Upper lobe of left lung (tissue), 6 donors: ENCODE results near the gene RNF227. TPM values are rescaled to one million over a fixed set of nuclear protein-coding genes. Genes with fewer than 3 reads are reported as not detected.

Source experiments
- ATAC-seq, 2 donors: fragments of 200-7000 bp; cut with Tn5 transposase; one replicate each; pipeline ENCODE4 v1.9.1; 2022; ENCODE audit warnings: mild to moderate bottlenecking in 2 of 2, moderate library complexity in 2 of 2; ENCODE audit not compliant: low FRiP score in 2 of 2
- DNase-seq, 2 donors: peaks; one replicate each; pipeline ENCODE4 v3.0.0-alpha.2; 2019 to 2020
- H3K27ac ChIP-seq, 4 donors: fragments of 200-600 bp; sonication (generic); one replicate each; pipeline ENCODE4 v1.5.1; 2016 to 2019
- H3K27me3 ChIP-seq, 4 donors: fragments of 200-600 bp; sonication (generic); one replicate each; pipeline ENCODE4 v1.5.1; 2017 to 2019
- H3K36me3 ChIP-seq, 4 donors: fragments of 200-600 bp; sonication (generic); one replicate each; pipeline ENCODE4 v1.5.1; 2016 to 2019
- H3K4me1 ChIP-seq, 4 donors: fragments of 200-600 bp; sonication (generic); one replicate each; pipeline ENCODE4 v1.5.1; 2018 to 2019
- H3K4me3 ChIP-seq, 4 donors: fragments of 200-600 bp; sonication (generic); one replicate each; pipeline ENCODE4 v1.5.1; 2017 to 2019; ENCODE audit warnings: mild to moderate bottlenecking in 2 of 4, moderate library complexity in 1 of 4
- H3K9me3 ChIP-seq, 4 donors: fragments of 200-600 bp; sonication (generic); one replicate each; pipeline ENCODE4 v1.5.1; 2018 to 2019
- EP300 ChIP-seq, 4 donors: sonication (generic); formaldehyde crosslinking; IDR thresholded peaks; one replicate each; pipeline ENCODE4 v1.5.1; 2017; ENCODE audit warnings: antibody characterized with exemption in 4 of 4, control low read depth in 2 of 4
- POLR2A ChIP-seq, 4 donors: fragments of 450-650 bp; IDR thresholded peaks; one replicate each; pipeline ENCODE4 v1.5.1; 2016 to 2017; ENCODE audit warnings: antibody characterized with exemption in 4 of 4, mild to moderate bottlenecking in 2 of 4
- POLR2AphosphoS5 ChIP-seq, 2 donors: sonication (generic); formaldehyde crosslinking; IDR thresholded peaks; one replicate each; pipeline ENCODE4 v1.5.1; 2017; ENCODE audit warnings: antibody characterized with exemption in 2 of 2
- WGBS, 2 donors: methylation state at CpG; one replicate each; pipeline ENCODE4 v1.1.5; 2017 to 2018; 5-methylcytosine and 5-hydroxymethylcytosine counted together
- total RNA-seq, 6 donors: library from RNA; depleted of rRNA in 4 of 6; stranded (reverse); fragments of >200 nt in 4 of 6; gene quantifications; one replicate each; pipeline versions ENCODE4 v1.1.0 to v1.2.1, GENCODE V29; 2016 to 2021
- TF ChIP-seq, protein P1 (sequence below), 6 experiments: fragments of 450-650 bp in 4 of 6; fragments of 200-600 bp in 2 of 6; sonication (generic) in 2 of 6; IDR thresholded peaks; one replicate each; pipeline ENCODE4 v1.5.1; 2016 to 2019; ENCODE audit warnings: antibody characterized with exemption in 6 of 6
- donor health status: DM: no; HTN: no; CAD: no; lungs with moderate emphysema.
- donor health status: DM: no; HTN: yes; CAD: no; lungs with severe emphysema.

Gene RNF227
- total RNA-seq, 6 donors from 2014 or later, result 5.5 to 24.5 (median 6.3) TPM

DNA sequence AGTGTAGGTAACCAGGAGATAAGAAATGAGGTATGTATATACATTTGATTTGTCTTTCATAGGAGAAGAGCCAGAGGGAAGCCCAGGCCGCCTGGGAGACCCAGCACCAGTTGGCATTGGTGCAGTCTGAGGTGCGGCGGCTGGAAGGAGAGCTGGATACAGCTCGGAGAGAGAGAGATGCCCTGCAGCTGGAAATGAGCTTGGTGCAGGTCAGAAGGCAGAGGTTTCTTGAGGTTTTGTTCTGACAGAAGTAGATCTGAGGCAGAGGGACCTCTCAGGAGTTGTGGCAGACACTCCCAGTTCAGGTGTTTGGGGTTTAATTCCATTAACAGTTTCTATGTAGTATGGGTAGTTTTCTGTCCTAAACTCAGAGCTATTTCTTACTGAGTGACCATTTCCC, 23.9 kb upstream of the RNF227 start:
- TF ChIP-seq POLR2AphosphoS5 (IDR thresholded peaks at IDR 0.05) (no peak), POLR2A (IDR thresholded peaks at IDR 0.05) (no peak), EP300 (IDR thresholded peaks at IDR 0.05) (no peak)
- TF ChIP-seq, protein P1, sequence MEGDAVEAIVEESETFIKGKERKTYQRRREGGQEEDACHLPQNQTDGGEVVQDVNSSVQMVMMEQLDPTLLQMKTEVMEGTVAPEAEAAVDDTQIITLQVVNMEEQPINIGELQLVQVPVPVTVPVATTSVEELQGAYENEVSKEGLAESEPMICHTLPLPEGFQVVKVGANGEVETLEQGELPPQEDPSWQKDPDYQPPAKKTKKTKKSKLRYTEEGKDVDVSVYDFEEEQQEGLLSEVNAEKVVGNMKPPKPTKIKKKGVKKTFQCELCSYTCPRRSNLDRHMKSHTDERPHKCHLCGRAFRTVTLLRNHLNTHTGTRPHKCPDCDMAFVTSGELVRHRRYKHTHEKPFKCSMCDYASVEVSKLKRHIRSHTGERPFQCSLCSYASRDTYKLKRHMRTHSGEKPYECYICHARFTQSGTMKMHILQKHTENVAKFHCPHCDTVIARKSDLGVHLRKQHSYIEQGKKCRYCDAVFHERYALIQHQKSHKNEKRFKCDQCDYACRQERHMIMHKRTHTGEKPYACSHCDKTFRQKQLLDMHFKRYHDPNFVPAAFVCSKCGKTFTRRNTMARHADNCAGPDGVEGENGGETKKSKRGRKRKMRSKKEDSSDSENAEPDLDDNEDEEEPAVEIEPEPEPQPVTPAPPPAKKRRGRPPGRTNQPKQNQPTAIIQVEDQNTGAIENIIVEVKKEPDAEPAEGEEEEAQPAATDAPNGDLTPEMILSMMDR (IDR thresholded peaks at IDR 0.05), result no peak
- no peaks in the 10 kb centered on the region for H3K9me3 ChIP-seq

DNA sequence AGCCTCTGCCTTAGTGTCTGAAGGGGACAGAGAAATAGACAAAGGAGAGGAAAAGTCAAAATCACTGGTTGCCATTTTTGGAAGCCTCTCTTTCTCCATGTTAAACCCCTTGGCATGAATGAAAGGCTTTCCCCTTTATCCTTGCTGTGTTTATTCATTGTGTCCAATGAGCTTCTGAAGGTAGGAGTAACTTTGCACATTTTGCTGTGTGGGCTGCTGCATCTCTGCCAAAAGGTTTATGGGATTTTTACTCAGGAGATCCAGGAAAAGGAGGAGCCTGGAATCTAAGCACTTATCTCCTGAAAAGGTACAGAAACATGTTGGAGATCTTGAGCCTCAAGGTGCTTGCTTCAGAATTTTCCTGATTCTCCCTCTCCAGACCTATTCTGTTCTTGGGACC, 19.8 kb upstream of the RNF227 start:
- Histone ChIP-seq H3K36me3 (peaks cover 18 to 57% (median 46%) of the 10 kb centered on the region in 4 donors), H3K4me3 (no peak overlapping the region), H3K9me3 (no peaks in the 10 kb centered on the region), H3K4me1 (peaks cover 15 to 36% (median 18%) of the 10 kb centered on the region in 4 donors), H3K27ac (no peak overlapping the region), H3K27me3 (no peaks in the 10 kb centered on the region)
- no peak for ATAC-seq
- no peak for TF ChIP-seq POLR2AphosphoS5 (IDR thresholded peaks at IDR 0.05)
- TF ChIP-seq, protein P1 (IDR thresholded peaks at IDR 0.05), result no peak
- no peak for TF ChIP-seq EP300 (IDR thresholded peaks at IDR 0.05)
- no peak for TF ChIP-seq POLR2A (IDR thresholded peaks at IDR 0.05)
- DNase-seq, result no peak

More for the DNA sequence above, 23.9 kb upstream of the RNF227 start:
- DNase-seq (no peak), ATAC-seq (no peak)
- Histone ChIP-seq H3K27me3 (no peaks in the 10 kb centered on the region), H3K4me1 (peaks cover 0 to 4% (median 0%) of the 10 kb centered on the region in 4 donors), H3K4me3 (no peak overlapping the region), H3K27ac (no peak overlapping the region), H3K36me3 (peaks cover 44 to 88% (median 75%) of the 10 kb centered on the region in 4 donors)
- 97 to 99% methylated on average over 4 of the region's 4 CpGs for WGBS, 2 donors

DNA sequence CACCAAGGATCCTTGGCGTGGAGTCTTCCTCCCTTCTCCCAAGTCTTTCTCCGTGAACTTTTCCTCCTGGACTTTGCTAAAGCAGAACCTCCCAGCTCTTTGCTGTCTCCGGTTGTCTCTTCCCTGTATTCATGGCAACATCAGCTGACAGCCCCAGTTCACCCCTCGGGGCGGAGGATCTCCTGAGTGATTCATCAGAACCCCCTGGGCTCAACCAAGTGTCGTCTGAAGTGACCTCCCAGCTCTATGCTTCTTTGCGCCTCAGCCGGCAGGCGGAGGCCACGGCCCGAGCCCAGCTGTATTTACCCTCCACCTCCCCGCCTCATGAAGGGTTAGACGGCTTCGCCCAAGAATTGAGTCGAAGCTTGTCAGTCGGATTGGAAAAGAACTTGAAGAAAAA, 16.9 kb upstream of the RNF227 start:
- DNase-seq (peak; percentile 68 to 84), ATAC-seq (peak; percentile 51 to 65)
- 15% methylated on average over 16 of the region's 16 CpGs for WGBS, 2 donors
- Histone ChIP-seq H3K27me3 (no peaks in the 10 kb centered on the region), H3K36me3 (peaks cover 5 to 36% (median 21%) of the 10 kb centered on the region in 4 donors), H3K4me3 (peak overlapping the region; percentile 67 to 81 (median 77)), H3K4me1 (peaks cover 16 to 48% (median 22%) of the 10 kb centered on the region in 4 donors), H3K9me3 (no peaks in the 10 kb centered on the region), H3K27ac (peak overlapping the region; percentile 80 to 91 (median 88))
- TF ChIP-seq, protein P1 (IDR thresholded peaks at IDR 0.05), result peak in 4 of 6 experiments; percentile 16 to 42 (median 18)
- TF ChIP-seq POLR2A (IDR thresholded peaks at IDR 0.05) (peak in 1 of 4 donors; percentile 57), EP300 (IDR thresholded peaks at IDR 0.05) (no peak), POLR2AphosphoS5 (IDR thresholded peaks at IDR 0.05) (no peak)

- peak; percentile 47 to 58 for ATAC-seq
- H3K4me1 ChIP-seq, result peaks cover 16 to 48% (median 22%) of the 10 kb centered on the region in 4 donors
- no peaks in the 10 kb centered on the region for H3K27me3 ChIP-seq
- WGBS, 2 donors, result 0 to 1% methylated on average over 9 to 17 of the region's 17 CpGs
- H3K9me3 ChIP-seq, result no peaks in the 10 kb centered on the region
- H3K4me3 ChIP-seq, result peak overlapping the region; percentile 67 to 81 (median 77)
- H3K27ac ChIP-seq, result peak overlapping the region; percentile 80 to 91 (median 88)
- TF ChIP-seq, protein P1 (IDR thresholded peaks at IDR 0.05), result no peak
- TF ChIP-seq POLR2A (IDR thresholded peaks at IDR 0.05) (no peak), EP300 (IDR thresholded peaks at IDR 0.05) (no peak), POLR2AphosphoS5 (IDR thresholded peaks at IDR 0.05) (no peak)
- peaks cover 5 to 31% (median 20%) of the 10 kb centered on the region in 4 donors for H3K36me3 ChIP-seq
- DNase-seq, result peak in 1 of 2 donors; percentile 51
Measured at GRCh38 chr17:7932483-7932891, 16.4 kb upstream of the RNF227 start.
